GM21576 (cell line): ENCODE data around the gene SLC41A3.

Source experiments
- ATAC-seq: cut with Tn5 transposase; IDR thresholded peaks from one replicate; pipeline ENCODE4 v1.9.1; 2021; ENCODE audit warnings: mild to moderate bottlenecking, moderate library complexity; ENCODE audit not compliant: unreplicated experiment

The SLC41A3 gene

DNA sequence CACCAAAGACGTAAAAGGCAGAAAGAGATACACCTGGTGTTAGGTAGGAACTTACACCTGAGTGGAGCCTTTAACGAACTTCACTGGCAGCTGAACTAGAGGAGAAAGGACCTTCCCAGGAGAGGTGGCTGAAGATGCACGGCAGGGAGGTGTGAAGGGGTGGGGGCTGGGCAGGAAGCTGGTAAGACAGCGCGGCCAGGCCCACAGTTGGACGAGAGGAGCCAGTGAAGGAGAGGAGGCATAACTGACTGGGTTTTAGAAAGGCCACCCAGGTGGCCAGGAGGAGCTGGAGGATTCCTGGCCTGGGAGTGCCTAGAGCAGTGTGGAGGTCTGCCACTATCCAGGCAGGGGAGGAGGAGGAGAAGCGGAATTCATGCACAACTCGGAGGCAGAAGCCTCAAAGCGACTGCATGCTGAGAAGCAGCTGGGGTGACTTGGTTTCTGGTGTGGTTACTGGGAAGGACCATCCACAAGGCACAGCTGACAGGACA lies 51.9 kb downstream of the SLC41A3 start:
- ATAC-seq, result no peak

DNA sequence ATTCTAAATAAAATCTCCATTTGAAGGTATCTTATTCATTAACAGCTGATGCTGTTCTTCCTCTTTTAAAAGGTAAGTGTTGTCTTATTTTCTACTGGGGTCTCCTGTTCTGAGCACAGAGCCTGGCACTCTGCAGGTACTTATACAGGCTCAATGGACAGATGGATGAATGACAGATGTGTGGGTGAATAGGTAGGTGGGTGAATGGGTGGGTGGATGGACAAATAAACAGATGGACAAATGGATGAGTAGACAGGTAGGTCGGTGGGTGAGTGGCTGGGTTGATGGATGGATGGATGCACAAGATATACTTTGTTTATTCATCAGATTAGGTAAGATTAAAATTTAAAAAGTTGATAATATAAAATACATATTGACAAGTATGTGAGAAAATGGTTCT lies 53.5 kb downstream of the SLC41A3 start:
- ATAC-seq, result no peak

DNA sequence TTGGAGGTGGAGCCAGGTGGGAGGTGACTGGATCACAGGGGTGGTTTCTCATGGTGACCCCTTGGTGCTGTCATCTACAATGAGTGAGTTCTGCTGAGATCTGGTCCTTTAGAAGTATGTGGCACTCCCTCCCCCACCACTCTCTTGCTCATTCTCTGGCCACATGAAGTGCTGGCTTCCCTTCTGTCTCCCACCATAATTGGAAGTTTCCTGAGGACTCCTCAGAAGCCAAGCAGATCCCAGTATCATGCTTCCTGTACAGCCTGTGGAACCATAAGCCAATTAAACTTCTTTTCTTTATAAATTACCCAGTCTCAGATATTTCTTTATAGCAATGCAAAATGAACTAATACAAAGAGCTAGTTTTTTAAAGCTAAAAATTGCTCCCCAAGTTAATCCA lies 54.7 kb downstream of the SLC41A3 start:
- ATAC-seq, result no peak

DNA sequence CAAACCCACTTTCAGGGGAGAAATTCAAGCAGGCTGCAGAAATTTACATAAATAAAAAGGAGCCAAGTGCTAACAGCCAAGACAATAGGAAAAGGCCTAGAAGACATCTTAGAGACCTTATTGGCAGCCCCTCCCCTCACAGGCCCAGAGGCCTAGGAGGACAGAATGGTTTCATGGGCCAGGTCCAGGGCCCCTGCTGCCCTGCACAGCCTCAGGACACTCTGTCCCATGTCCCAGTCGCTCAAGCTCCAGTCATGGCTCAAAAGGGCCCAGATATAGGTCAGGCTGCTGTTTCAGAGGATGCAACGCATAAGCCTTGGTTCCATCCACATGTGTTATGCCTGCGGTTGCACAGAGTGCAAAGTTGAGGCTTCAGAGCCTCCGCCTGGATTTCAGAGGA lies 55.8 kb downstream of the SLC41A3 start:
- no peak for ATAC-seq

DNA sequence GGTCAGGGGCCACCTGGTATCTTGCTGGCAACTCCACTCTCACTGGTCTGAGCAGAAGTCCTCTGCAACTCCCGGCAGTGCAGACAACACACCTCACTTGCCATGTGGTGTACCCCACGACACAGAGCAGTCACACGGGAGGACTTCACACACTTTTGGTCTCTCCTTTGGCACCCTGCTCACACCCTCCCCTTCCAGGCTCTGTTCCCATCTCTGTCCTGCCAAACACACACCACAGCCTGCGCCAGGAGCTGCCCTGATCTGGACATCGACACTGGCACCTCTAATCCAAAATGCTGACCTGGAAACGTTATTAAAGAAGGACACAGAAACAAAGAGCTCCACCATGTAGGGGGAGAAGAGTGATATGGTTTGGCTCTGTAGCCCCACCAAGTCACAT lies 57.2 kb downstream of the SLC41A3 start:
- no peak for ATAC-seq

DNA sequence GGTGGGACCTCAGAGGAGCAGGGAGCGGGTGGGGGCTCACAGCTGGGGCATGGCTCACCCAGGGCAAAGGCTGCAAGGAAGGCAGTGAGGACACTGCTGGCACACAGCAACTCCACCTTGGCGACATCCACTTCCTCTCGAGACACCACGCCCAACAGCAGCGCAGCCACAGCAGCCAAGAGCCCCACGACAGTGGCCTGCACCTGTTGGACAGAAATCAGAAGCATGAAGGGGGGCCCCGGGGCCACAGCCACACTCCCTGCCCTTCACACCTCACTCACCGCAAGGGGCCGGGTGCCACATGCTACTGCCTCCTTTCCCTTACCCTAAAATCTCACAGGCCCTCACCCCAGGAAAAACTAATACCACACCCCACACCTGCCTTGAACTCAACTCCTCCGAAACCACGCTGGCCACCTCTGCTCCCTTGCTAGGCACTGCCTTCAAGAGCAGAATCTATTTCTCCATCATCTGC lies 57.6 kb downstream of the SLC41A3 start:
- no peak for ATAC-seq

DNA sequence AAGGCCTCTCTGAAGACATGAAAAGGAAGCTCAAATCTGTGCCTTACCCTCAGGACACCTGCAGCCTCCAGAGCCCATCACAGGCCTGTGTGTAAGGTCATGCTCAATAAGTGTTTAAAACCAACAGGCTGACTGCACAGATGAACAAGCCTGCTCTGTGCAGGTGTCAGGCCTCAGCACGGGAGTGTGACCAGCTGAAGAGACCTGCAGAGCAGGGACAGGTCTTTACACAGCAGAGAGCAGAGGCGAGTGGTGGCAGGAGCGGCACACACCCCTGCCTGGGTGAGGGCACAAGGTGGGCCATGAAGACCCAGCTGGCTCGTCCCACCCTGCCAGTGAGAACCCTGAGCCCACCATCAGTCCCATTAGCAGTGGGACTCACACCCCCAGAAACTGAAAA lies 58.1 kb downstream of the SLC41A3 start:
- ATAC-seq, result no peak

DNA sequence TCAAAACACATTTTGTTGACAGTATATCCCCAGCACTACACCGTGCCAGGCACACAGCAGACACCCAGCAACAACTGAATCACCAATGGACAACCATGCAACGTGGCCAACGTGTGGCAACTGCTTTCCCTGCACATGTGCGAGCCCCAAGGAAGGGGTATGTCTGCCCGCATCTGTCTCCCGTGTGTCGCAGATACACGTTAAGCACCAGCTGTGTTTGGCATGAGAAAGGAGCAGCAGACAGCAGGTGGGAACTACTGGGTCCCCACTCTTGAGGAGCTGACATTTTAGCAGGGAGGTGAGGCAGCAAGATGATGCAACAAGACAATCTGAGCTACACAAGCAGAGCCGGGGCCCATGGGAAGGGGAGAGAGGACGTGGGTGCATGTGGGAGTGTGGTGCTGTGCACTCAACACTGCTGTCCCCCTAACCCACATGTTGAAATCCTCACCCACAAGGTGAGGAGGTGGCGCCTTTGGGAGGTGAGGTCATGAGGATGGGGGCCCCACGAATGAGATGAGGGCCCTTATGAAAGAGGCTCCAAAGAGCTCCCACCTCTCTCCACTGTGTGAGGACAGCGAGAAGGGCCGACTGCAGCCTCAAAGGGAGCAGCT lies 58.7 kb downstream of the SLC41A3 start:
- no peak for ATAC-seq

DNA sequence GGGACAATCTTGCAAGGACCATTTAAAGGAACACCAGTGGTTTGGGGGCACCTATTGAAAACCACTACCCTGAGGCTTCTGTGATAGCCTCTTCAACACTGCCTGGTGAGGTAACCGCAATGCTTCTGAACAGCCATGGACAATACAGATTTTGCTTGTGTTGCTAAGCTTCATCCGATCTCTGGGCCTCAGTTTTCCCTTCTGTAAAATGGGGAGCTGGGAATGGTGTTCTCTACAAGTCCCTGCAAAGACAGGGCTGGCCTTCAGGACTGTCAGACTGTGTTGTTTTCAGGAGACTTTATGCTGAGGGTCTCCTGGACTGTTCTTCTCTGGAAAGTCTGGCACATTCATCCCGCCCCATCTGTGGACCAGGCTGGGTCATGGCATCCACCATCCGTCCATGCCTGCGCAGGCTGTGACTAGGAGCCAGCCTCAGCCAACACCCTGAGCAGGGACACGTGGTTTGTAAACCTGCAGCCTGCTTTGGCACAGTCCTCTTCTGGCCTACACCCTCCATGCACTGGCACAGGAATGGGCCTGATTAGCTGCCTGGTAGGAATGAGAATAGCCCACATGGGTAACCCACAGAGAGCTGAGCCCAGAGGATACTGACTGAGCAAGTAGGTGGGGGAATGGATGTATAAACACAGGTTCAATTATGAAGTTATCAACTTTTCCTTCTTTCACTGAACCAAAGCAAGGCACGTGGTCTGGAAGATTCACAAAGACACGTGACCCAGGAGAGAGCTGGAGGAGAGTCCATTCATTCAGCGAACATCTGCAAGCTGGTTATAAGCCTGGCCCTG lies 59.7 kb downstream of the SLC41A3 start:
- no peak for ATAC-seq

DNA sequence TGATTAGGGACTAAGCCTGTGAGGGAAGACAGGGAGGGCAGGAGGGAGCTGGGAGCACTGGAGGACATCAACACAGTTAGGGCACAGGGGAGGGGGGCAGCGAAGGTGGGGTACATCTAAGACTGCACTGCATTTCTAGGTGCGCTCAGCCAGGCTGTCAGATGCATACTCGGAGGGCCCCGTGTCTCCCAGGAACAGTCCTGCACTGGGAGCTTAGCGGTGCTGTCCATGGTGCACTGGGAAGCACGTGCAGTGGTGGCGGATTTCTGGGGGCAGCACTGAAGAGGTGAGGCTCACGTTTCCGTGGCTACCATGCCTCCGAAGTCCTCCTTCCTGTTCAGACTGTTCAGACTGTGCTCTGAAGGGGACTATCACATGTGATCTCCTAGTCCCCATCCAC lies 60.5 kb downstream of the SLC41A3 start:
- no peak for ATAC-seq

DNA sequence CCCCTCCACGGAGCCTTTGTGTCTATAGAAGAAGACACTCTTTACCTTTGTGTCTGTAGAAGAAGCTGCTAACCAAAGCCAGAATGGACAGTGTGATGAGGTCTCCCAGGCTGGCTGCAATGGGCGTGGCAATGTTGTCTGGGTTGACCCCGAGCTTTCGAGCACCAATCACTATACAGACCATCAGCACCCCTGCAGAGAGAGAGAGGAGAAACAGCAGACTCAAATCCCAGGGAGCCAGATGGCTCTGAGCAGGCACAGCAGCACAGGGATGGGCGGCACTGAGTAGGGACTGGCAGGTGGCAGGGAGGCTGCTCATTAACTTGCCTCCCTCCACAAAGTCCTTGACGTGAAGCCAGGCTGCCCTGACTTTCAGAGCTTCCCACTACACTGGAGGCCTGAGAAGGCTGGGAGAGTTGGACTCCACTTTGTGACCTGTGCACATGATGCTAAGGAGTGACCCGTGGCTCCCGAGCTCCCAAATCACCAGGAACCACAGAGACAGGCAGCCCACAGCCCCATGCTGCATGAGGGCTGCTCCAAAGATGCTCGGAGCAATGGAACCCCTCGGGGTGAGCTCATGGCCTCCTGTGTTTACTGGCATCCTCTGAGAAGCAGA lies 61.1 kb downstream of the SLC41A3 start:
- no peak for ATAC-seq

DNA sequence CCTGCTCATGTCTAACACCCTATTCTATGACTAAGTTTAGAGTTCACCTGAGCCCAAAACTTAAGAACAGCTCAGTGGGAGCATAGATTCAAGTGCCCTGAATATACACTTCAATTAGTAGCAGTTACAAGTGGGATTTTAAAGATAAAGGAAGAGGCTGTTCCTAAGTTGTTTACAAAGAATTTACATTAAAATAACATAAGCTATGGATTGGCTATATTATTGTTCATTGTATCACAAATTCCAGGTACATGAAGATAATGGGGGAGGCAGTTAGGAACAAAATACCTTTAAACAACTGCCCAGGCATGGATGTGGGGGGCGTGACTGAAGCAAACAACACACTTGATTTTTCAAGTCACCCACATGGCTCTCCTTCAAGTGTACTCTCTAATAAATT lies 62.2 kb downstream of the SLC41A3 start:
- no peak for ATAC-seq

DNA sequence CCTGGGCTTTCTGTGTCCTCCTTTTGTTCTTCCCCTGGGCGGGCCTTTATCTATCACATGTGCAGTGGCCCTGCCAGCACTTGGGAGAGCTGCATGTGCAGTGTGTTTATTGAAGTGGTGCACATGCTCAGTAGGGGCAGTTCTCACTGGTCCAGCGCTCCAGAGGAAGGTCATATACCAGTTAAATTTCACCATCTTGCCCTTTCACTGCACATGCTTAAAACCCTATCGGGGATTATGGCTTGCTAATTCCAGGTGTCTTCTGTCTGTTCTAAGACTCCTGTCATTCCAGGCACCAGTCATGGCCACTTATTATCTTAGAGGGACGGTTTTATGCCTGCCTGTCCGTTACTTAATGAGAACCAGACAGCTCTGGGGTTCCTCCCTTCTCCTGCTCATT lies 62.7 kb downstream of the SLC41A3 start:
- ATAC-seq, result no peak

DNA sequence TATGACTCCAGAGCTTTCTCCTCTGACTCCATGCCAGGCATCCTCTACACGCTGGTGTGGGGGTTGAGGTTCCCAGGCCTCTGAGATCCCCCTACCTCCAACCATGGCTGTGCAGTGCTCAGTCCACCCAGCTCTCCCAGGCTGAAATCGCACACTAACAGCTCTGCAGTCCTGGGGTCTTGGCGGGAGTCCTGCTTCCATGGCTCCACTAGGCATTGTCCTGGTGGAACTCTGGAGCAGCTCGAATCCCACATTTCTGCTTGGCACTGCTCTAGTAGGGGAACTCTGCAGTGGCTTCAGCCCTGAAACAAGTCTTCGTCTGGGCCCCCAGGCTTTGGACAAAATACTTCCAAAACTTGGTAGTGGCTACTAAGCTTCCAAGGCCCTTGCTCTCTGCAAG lies 64.2 kb downstream of the SLC41A3 start:
- no peak for ATAC-seq

DNA sequence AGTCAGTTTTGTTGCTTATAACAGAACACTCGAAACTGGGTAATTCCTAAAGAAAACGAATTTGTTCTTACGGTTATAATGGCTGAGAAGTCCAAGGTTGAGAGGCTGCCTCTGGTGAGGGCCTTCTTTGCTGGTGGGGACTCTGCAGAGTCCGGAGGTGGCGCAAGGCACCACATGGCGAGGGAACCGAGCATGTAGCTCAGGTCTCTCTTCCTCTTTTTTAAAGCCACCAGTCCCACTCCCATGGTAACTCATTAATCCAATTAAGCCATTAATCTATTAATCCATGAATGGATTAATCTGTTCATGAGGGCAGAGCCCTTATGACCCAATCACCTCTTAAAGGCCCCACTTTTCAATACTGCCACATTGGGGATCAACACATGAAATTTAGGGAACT lies 64.9 kb downstream of the SLC41A3 start:
- ATAC-seq, result no peak

DNA sequence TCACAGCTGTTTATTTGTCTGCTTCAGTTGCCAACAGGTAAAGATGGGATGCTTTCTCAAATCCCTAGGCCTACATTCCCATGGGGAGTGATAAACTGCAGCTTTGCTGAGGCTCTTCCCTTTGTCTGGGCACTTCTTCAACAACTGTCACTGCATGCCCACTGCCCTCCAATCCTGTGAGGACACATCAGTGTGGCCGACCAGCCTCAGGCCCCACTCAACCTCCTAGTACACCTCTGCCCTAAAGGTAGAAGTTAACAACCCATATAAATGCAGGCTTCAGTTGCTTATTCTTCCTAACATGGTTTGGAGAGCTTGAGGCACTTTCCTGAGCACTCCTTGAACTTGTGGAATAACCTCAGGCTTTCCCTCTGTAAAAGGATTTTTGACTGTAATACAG lies 65.4 kb downstream of the SLC41A3 start:
- no peak for ATAC-seq

DNA sequence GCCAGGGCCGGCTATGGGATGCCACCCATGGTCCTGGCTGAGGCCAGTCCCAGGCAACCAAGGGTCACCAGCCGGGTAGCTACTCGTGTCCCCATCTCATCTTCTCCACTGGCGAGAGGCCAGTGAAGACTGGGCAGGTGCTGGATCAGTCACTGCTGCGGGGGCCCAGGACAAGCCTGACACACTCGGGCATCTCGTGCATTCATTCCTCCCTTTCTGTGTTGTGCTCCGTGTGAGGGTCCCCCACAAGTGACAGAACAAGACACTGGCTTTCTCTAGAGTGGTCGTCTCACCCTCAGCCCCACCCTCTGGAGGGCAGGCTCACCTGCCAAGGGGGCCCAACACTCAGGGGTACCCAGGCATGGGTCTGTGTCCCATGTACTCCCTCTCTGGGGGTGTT lies 66.6 kb downstream of the SLC41A3 start:
- no peak for ATAC-seq

DNA sequence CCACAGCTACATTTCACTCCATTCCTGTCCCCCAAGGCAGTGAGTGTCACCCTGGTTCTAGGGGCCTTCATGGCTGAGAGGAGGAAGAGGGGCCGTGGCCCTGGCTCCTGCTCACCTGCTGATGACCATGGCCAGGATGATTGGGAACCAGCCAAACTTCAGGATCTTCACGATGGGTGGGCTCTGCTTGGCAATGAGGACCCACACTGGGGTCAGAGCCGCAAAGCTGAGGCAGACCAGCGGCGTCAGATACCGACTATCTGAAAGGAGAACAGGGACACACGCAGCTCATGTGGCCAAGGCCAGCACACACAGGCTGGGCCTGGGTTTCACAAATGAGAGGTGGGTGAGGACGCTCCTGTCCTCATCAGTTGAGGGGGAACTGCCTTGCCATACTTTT lies 67.3 kb downstream of the SLC41A3 start:
- ATAC-seq, result no peak

DNA sequence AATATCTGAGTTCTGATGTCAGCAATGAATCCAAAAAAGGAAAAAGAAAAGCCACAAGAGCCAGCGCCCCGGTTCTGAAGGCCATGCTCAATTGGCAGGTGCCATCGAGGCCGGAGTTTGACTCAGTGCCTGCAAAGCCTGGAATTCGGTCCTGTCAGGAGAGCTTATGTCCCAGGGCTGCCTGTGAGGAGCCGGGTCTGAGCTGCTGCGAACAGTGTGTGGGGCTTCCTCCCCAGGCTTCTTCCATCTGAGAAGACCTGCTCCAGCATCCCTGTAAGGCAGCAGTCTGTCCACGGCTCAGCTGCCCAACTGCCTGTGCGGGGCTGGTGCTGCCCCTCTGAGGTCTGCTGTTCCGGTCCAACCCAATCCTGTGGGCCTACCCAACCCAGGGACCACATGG lies 68.8 kb downstream of the SLC41A3 start:
- no peak for ATAC-seq

DNA sequence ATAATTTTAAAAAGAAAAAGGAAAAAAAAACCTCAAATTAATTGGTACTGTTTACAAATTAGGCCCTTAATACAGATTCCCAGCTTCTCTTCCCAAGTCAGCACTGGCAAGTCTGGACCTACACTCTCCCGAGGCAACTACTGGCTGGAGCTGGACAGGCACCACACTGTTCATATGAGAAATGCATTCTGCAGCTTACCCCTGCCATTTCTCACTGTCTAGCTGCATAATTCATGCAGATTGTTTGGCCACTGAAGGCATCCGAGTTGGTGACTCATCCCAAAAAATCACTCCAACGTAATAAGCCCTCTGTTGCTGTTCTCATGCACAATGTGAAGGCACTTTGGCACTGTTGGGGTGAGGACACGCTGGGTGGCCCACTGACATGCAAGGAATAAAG lies 69.7 kb downstream of the SLC41A3 start:
- ATAC-seq, result no peak

DNA sequence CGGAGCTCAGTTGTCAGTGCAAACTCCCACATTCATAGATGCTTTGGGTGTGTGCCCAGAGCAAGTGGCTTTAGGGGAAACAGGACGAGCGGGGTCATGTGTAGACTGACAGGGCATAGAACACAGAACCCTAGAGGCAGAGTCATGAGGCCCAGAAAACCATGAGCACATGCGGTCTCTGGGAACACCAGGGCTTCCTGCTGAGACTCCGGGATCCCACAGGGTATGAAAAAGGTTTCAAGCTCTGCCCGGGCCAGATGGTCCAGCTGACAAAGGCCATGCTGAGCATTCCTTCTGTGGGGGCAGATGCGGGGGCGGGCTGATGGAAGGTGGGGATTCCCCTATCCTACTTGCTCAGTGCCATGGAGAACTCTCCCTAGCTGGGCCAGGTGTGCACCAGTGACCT lies 70.2 kb downstream of the SLC41A3 start:
- no peak for ATAC-seq

DNA sequence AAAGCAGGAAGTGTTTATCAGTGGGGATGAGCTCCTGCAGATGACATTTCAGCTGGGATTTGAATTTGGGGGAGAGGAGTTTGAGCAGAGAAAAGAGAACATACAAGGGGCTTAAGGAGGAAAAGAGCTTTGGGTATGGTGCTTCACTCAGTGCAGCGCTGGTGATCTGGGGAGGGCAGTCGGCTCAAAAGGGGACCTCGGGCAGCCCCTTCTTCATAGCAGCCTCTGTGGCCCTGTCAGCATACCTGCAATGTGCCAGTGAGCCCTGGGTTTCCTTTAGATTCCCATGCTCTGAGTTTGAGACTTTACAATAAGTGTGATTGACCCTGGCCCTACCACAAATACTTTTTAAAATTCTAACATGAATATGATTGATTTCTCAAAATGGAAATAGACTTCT lies 74.7 kb downstream of the SLC41A3 start:
- no peak for ATAC-seq
